ENCODE measurements around the gene CLEC18B. TPM values are rescaled to one million over a fixed set of nuclear protein-coding genes. Genes with fewer than 3 reads are reported as not detected.
"Not testable (repeated sequence)": the region's sequence is repeated elsewhere in the genome, so short reads cannot be mapped to it uniquely, and the experiment has no call there.

The CLEC18B gene
- polyA plus RNA-seq, 2 donors, result 5.4 to 11.8 TPM

GRCh38 chr16:74447578-74447977, 26.3 kb upstream of the CLEC18B start:
- peak overlapping the region; percentile 69 to 75 for H3K27ac ChIP-seq (ENCODE audit: low read depth in 2 of 2, low read length in 1 of 2)
- H3K9me3 ChIP-seq (ENCODE audit: control insufficient read depth in 2 of 2, insufficient read depth in 1 of 2, low read depth in 1 of 2, low read length in 1 of 2), result no peaks in the 10 kb centered on the region
- no peaks in the 10 kb centered on the region for H3K27me3 ChIP-seq (ENCODE audit: control insufficient read depth in 1 of 2, insufficient read depth in 2 of 2, low read length in 2 of 2)
- H3K4me3 ChIP-seq (ENCODE audit: low read depth in 1 of 2, low read length in 2 of 2), result no peak overlapping the region
- peaks cover 3 to 25% of the 10 kb centered on the region in 2 donors for H3K4me1 ChIP-seq (ENCODE audit: control insufficient read depth in 2 of 2, insufficient read depth in 2 of 2, low read length in 1 of 2)
- H3K36me3 ChIP-seq (ENCODE audit: control insufficient read depth in 2 of 2, insufficient read depth in 2 of 2, low read length in 1 of 2), result peaks cover 2% of the 10 kb centered on the region in 2 donors
- WGBS, 2 donors, result 66 to 77% methylated on average over 5 of the region's 5 CpGs

DNA sequence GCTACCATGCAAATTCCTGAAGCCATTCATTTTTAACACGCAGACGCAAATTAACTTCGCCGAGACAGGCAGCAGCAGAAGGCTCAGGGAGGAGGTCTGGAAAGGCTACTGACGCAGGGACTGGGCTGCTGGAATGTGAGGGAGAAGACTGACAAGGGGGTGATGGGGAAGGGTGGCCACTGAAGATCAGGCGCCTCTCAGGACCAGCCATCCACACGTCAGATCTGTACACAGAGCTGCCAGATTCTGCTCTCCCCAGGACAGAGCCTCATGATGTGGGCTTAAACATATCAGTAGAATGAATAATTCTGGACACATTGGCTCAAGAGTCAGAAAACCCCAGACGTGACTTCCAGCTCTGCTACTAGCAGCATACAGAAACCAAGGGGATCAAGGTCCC, 25.6 kb upstream of the CLEC18B start:
- 96% methylated on average over 8 of the region's 8 CpGs for WGBS, 2 donors
- Histone ChIP-seq H3K27ac (ENCODE audit: low read depth in 2 of 2, low read length in 1 of 2) (no peak overlapping the region), H3K9me3 (ENCODE audit: control insufficient read depth in 2 of 2, insufficient read depth in 1 of 2, low read depth in 1 of 2, low read length in 1 of 2) (no peaks in the 10 kb centered on the region), H3K36me3 (ENCODE audit: control insufficient read depth in 2 of 2, insufficient read depth in 2 of 2, low read length in 1 of 2) (peaks cover 0 to 2% of the 10 kb centered on the region in 2 donors), H3K4me3 (ENCODE audit: low read depth in 1 of 2, low read length in 2 of 2) (no peak overlapping the region), H3K27me3 (ENCODE audit: control insufficient read depth in 1 of 2, insufficient read depth in 2 of 2, low read length in 2 of 2) (no peaks in the 10 kb centered on the region), H3K4me1 (ENCODE audit: control insufficient read depth in 2 of 2, insufficient read depth in 2 of 2, low read length in 1 of 2) (peaks cover 3 to 21% of the 10 kb centered on the region in 2 donors)

GRCh38 chr16:74443624-74444346, 22.5 kb upstream of the CLEC18B start:
- WGBS, 2 donors, result 96 to 97% methylated on average over 13 of the region's 13 CpGs
- not testable (repeated sequence) for H3K27ac ChIP-seq (ENCODE audit: low read depth in 2 of 2, low read length in 1 of 2); H3K4me3 ChIP-seq (ENCODE audit: low read depth in 1 of 2, low read length in 2 of 2); H3K36me3 ChIP-seq (ENCODE audit: control insufficient read depth in 2 of 2, insufficient read depth in 2 of 2, low read length in 1 of 2); H3K9me3 ChIP-seq (ENCODE audit: control insufficient read depth in 2 of 2, insufficient read depth in 1 of 2, low read depth in 1 of 2, low read length in 1 of 2); H3K27me3 ChIP-seq (ENCODE audit: control insufficient read depth in 1 of 2, insufficient read depth in 2 of 2, low read length in 2 of 2)
- H3K4me1 ChIP-seq (ENCODE audit: control insufficient read depth in 2 of 2, insufficient read depth in 2 of 2, low read length in 1 of 2), result peaks cover 3 to 11% of the 10 kb centered on the region in 2 donors

DNA sequence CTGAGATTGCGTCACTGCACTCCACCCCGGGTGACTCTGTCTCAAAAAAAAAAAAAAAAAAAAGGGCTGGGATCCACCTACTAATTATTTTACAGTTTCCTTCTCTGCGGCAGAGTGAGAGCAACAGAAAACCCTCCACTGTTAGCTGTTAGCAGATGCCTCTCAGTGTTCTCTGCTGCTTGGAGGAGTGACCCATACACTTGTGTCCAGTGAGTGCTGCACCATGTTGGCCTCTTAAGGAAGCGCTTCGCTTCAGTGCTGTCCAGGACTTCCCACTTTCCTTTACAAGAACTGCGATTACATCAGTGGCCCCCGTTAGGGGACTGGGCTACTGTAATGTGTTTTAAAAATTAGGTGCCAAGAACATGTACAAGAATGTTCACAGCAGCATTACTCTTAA, 18.4 kb upstream of the CLEC18B start:
- whole genome bisulfite sequencing, 2 donors, result 78 to 81% methylated on average over 7 of the region's 7 CpGs

DNA sequence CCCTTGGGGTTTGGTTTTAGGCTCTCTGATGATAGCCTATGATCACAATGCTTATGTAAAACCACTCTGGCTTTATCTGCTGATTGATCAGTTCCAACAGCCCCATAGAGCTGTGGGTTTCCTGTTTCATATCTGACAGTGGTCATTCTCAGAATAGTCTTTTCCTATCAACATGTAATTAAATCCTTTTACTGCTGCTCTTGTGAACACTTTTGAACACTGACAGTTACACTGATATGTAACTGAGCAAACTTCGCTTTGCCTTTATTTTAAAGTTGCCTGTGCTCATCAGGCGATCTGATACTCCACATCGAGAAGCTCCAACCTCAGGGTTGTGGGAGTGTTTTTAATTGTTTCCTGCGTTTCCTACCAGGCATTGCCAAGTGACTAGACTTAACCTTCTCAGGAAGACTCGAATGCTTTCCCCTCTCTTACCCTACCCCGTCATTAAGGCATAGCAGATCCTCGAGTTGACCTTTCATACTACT, 17.3 kb upstream of the CLEC18B start:
- Histone ChIP-seq H3K9me3 (ENCODE audit: control insufficient read depth in 2 of 2, insufficient read depth in 1 of 2, low read depth in 1 of 2, low read length in 1 of 2) (no peaks in the 10 kb centered on the region), H3K4me1 (ENCODE audit: control insufficient read depth in 2 of 2, insufficient read depth in 2 of 2, low read length in 1 of 2) (no peaks in the 10 kb centered on the region), H3K4me3 (ENCODE audit: low read depth in 1 of 2, low read length in 2 of 2) (no peak overlapping the region), H3K27ac (ENCODE audit: low read depth in 2 of 2, low read length in 1 of 2) (no peak overlapping the region), H3K27me3 (ENCODE audit: control insufficient read depth in 1 of 2, insufficient read depth in 2 of 2, low read length in 2 of 2) (no peaks in the 10 kb centered on the region), H3K36me3 (ENCODE audit: control insufficient read depth in 2 of 2, insufficient read depth in 2 of 2, low read length in 1 of 2) (no peaks in the 10 kb centered on the region)
- 69 to 74% methylated on average over 7 of the region's 7 CpGs for WGBS, 2 donors

More for the DNA sequence above, 18.4 kb upstream of the CLEC18B start:
- Histone ChIP-seq H3K9me3 (ENCODE audit: control insufficient read depth in 2 of 2, insufficient read depth in 1 of 2, low read depth in 1 of 2, low read length in 1 of 2) (no peaks in the 10 kb centered on the region), H3K36me3 (ENCODE audit: control insufficient read depth in 2 of 2, insufficient read depth in 2 of 2, low read length in 1 of 2) (no peaks in the 10 kb centered on the region), H3K4me1 (ENCODE audit: control insufficient read depth in 2 of 2, insufficient read depth in 2 of 2, low read length in 1 of 2) (no peaks in the 10 kb centered on the region), H3K27me3 (ENCODE audit: control insufficient read depth in 1 of 2, insufficient read depth in 2 of 2, low read length in 2 of 2) (no peaks in the 10 kb centered on the region), H3K27ac (ENCODE audit: low read depth in 2 of 2, low read length in 1 of 2) (no peak overlapping the region), H3K4me3 (ENCODE audit: low read depth in 1 of 2, low read length in 2 of 2) (no peak overlapping the region)

GRCh38 chr16:74431516-74431915, 10.2 kb upstream of the CLEC18B start:
- Histone ChIP-seq H3K9me3 (ENCODE audit: control insufficient read depth in 2 of 2, insufficient read depth in 1 of 2, low read depth in 1 of 2, low read length in 1 of 2) (no peaks in the 10 kb centered on the region), H3K27ac (ENCODE audit: low read depth in 2 of 2, low read length in 1 of 2) (no peak overlapping the region), H3K27me3 (ENCODE audit: control insufficient read depth in 1 of 2, insufficient read depth in 2 of 2, low read length in 2 of 2) (no peaks in the 10 kb centered on the region), H3K36me3 (ENCODE audit: control insufficient read depth in 2 of 2, insufficient read depth in 2 of 2, low read length in 1 of 2) (no peaks in the 10 kb centered on the region), H3K4me1 (ENCODE audit: control insufficient read depth in 2 of 2, insufficient read depth in 2 of 2, low read length in 1 of 2) (no peaks in the 10 kb centered on the region), H3K4me3 (ENCODE audit: low read depth in 1 of 2, low read length in 2 of 2) (no peak overlapping the region)
- 62 to 72% methylated on average over 5 of the region's 5 CpGs for WGBS, 2 donors

DNA sequence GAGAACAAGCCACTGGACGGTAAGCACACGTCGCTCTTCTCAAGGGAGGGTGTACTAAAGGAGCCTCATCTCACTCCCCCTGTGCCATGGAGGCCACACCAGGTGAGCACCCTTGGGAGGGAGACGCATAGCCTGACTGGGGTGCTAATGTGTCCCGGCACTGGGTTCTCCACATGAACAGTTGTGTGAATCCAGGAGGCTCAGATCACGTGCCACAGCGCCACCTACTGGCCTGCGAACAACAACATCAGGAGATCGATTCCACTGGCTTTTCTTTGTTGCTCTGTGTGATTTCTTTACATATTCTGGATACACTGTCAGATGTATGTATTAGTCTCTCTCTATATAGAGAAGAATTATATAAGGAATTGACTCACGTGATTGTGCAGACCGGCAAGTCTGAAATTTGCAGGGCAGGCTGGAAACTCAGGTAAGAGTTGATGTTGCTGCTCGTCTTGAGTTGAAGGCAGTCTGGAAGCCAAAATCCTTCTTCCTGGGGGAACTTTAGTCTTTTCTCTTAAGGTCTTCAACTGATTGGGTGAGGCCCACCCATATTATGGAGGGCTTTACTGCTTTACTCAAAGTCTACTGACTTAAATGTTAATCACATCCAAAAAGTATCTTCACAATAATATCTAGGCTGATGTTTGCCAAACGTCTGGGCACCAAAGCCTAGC, 8.9 kb upstream of the CLEC18B start:
- not testable (repeated sequence) for H3K4me3 ChIP-seq (ENCODE audit: low read depth in 1 of 2, low read length in 2 of 2); H3K36me3 ChIP-seq (ENCODE audit: control insufficient read depth in 2 of 2, insufficient read depth in 2 of 2, low read length in 1 of 2); H3K4me1 ChIP-seq (ENCODE audit: control insufficient read depth in 2 of 2, insufficient read depth in 2 of 2, low read length in 1 of 2); H3K27me3 ChIP-seq (ENCODE audit: control insufficient read depth in 1 of 2, insufficient read depth in 2 of 2, low read length in 2 of 2); H3K9me3 ChIP-seq (ENCODE audit: control insufficient read depth in 2 of 2, insufficient read depth in 1 of 2, low read depth in 1 of 2, low read length in 1 of 2); H3K27ac ChIP-seq (ENCODE audit: low read depth in 2 of 2, low read length in 1 of 2)
- 26 to 32% methylated on average over 13 of the region's 13 CpGs for WGBS, 2 donors

- not testable (repeated sequence) for H3K36me3 ChIP-seq (ENCODE audit: control insufficient read depth in 2 of 2, insufficient read depth in 2 of 2, low read length in 1 of 2); H3K4me1 ChIP-seq (ENCODE audit: control insufficient read depth in 2 of 2, insufficient read depth in 2 of 2, low read length in 1 of 2); H3K27ac ChIP-seq (ENCODE audit: low read depth in 2 of 2, low read length in 1 of 2); H3K4me3 ChIP-seq (ENCODE audit: low read depth in 1 of 2, low read length in 2 of 2); H3K27me3 ChIP-seq (ENCODE audit: control insufficient read depth in 1 of 2, insufficient read depth in 2 of 2, low read length in 2 of 2); H3K9me3 ChIP-seq (ENCODE audit: control insufficient read depth in 2 of 2, insufficient read depth in 1 of 2, low read depth in 1 of 2, low read length in 1 of 2)
- 77 to 89% methylated on average over 3 of the region's 8 CpGs for WGBS, 2 donors
These were observed 7.2 kb upstream of the CLEC18B start for GRCh38 chr16:74428493-74428892.

- H3K9me3 ChIP-seq (ENCODE audit: control insufficient read depth in 2 of 2, insufficient read depth in 1 of 2, low read depth in 1 of 2, low read length in 1 of 2); H3K4me3 ChIP-seq (ENCODE audit: low read depth in 1 of 2, low read length in 2 of 2); H3K27me3 ChIP-seq (ENCODE audit: control insufficient read depth in 1 of 2, insufficient read depth in 2 of 2, low read length in 2 of 2); H3K36me3 ChIP-seq (ENCODE audit: control insufficient read depth in 2 of 2, insufficient read depth in 2 of 2, low read length in 1 of 2); H3K27ac ChIP-seq (ENCODE audit: low read depth in 2 of 2, low read length in 1 of 2); H3K4me1 ChIP-seq (ENCODE audit: control insufficient read depth in 2 of 2, insufficient read depth in 2 of 2, low read length in 1 of 2): not testable (repeated sequence)
- WGBS, 2 donors, result 62 to 65% methylated on average over 6 of the region's 6 CpGs
These were observed 4.5 kb upstream of the CLEC18B start for GRCh38 chr16:74425751-74426150.

DNA sequence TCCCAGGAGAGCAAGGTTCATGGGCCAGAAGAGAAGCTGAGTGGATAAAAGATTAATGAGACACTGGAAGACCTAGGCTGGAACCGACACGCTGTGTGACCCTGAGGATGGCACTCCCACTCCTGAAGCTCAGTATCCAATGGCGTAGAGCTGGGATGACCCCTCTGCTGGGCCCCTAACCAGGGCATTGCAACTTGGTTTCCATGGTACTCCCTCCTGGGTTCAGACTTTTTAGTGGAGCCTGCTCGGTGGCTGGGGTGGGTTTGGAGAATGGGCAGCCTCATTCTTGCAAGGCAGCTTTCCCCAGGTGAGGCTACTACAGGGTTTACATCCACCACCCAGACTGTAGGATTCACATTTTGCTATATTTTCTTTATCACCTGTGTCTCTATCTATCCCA, 2.4 kb upstream of the CLEC18B start:
- H3K27me3 ChIP-seq (ENCODE audit: control insufficient read depth in 1 of 2, insufficient read depth in 2 of 2, low read length in 2 of 2); H3K4me3 ChIP-seq (ENCODE audit: low read depth in 1 of 2, low read length in 2 of 2); H3K27ac ChIP-seq (ENCODE audit: low read depth in 2 of 2, low read length in 1 of 2); H3K36me3 ChIP-seq (ENCODE audit: control insufficient read depth in 2 of 2, insufficient read depth in 2 of 2, low read length in 1 of 2); H3K4me1 ChIP-seq (ENCODE audit: control insufficient read depth in 2 of 2, insufficient read depth in 2 of 2, low read length in 1 of 2); H3K9me3 ChIP-seq (ENCODE audit: control insufficient read depth in 2 of 2, insufficient read depth in 1 of 2, low read depth in 1 of 2, low read length in 1 of 2): not testable (repeated sequence)
- WGBS, 2 donors, result 76 to 91% methylated on average over 4 of the region's 4 CpGs

Measured in esophagus (tissue), 2 donors.